BE2C (cell line): Measurements from ENCODE around the gene LSAMP.

Experiments
- DNase-seq: peaks from one replicate; pipeline ENCODE4 v3.0.0-alpha.2; 2020
- H3K27me3 ChIP-seq: fragments of 250-450 bp; sonication (Bioruptor Pico); 2 replicates; pipeline ENCODE4 v1.5.1; 2020; ENCODE audit warnings: mild to moderate bottlenecking
- H3K36me3 ChIP-seq: fragments of 250-450 bp; sonication (Bioruptor Pico); 2 replicates; pipeline ENCODE4 v1.5.1; 2020; ENCODE audit warnings: mild to moderate bottlenecking
- H3K4me1 ChIP-seq: fragments of 250-450 bp; sonication (Bioruptor Pico); 2 replicates; pipeline ENCODE4 v1.5.1; 2020
- H3K4me3 ChIP-seq: 2 replicates; pipeline ENCODE4 v1.5.1; 2011; ENCODE audit warnings: low read depth, low read length
- H3K9me3 ChIP-seq: fragments of 250-450 bp; sonication (Bioruptor Pico); 2 replicates; pipeline ENCODE4 v1.5.1; 2020
- TF ChIP-seq, protein P1 (sequence below): IDR thresholded peaks from 2 replicates; pipeline ENCODE4 v1.5.1; 2012; ENCODE audit warnings: mild to moderate bottlenecking, low read depth, low read length

Gene LSAMP

DNA sequence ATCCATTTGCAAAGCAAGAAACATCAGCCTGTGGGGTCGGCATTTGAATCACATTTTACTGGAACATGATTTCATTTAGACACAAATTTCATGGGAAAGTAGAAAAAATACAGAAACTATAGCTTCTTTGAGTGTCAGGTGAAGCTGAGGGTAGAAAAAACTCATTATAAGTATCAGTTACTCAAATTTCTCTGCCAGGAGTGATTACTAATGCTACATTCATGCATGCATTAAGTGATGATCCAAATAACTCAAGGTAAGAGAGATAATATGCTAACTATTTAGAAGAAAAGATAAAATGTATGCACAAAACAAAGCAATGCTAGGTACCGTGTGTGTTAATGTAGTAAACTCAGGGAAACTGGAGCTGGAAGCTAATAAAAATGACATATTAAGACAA is 416.0 kb downstream of the LSAMP start:
- no peak for DNase-seq
- no peaks in the 10 kb centered on the region for H3K9me3 ChIP-seq
- no peak overlapping the region for H3K4me3 ChIP-seq
- H3K27me3 ChIP-seq, result no peaks in the 10 kb centered on the region
- H3K4me1 ChIP-seq, result peaks cover under 1% of the 10 kb centered on the region; the same call in 1 of the 2 replicates
- no peaks in the 10 kb centered on the region for H3K36me3 ChIP-seq
- TF ChIP-seq, protein P1, sequence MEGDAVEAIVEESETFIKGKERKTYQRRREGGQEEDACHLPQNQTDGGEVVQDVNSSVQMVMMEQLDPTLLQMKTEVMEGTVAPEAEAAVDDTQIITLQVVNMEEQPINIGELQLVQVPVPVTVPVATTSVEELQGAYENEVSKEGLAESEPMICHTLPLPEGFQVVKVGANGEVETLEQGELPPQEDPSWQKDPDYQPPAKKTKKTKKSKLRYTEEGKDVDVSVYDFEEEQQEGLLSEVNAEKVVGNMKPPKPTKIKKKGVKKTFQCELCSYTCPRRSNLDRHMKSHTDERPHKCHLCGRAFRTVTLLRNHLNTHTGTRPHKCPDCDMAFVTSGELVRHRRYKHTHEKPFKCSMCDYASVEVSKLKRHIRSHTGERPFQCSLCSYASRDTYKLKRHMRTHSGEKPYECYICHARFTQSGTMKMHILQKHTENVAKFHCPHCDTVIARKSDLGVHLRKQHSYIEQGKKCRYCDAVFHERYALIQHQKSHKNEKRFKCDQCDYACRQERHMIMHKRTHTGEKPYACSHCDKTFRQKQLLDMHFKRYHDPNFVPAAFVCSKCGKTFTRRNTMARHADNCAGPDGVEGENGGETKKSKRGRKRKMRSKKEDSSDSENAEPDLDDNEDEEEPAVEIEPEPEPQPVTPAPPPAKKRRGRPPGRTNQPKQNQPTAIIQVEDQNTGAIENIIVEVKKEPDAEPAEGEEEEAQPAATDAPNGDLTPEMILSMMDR, result no peak

DNA sequence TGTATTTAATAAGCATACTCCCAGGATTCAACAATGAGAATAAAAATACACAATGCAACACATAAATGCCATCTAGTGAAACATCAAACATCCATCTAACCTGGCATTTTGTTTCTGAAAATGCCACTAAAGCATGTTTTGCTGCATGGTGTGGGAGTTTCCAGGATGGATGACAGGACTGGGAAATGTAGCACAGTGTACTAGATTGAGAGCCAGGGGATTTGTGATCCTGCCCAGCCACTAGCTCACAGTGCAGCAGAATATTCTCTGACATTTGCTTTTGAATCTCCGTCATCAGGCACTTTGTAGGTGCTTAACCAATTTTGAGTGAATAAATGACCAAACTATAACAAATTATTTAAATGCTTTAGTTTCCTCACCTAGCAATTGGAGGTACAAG is 417.1 kb downstream of the LSAMP start:
- H3K4me1 ChIP-seq, result no peaks in the 10 kb centered on the region; the same call in 1 of the 2 replicates
- TF ChIP-seq, protein P1, result no peak
- H3K4me3 ChIP-seq, result no peak overlapping the region
- H3K27me3 ChIP-seq, result no peaks in the 10 kb centered on the region
- H3K36me3 ChIP-seq, result no peaks in the 10 kb centered on the region
- no peak for DNase-seq
- no peaks in the 10 kb centered on the region for H3K9me3 ChIP-seq

DNA sequence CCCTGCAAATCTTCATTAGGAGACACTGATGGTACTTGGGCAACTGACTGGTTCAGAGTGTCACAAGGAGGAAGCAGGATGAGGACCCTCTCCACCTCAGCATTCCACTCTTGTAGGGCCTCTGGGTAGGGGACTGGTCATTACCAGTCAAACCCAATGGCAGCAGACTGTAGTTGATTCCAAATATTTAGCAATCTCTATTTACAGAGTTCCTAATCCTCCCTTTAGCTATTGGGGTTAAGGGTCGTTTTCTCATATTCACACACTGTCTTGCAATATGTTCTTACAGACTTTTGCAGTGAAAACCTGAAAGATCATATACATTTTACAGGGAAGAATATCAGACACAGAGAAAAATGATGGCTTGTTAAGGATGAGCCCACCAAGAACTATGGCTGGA is 424.3 kb downstream of the LSAMP start:
- TF ChIP-seq, protein P1, result no peak
- Histone ChIP-seq H3K4me1 (no peaks in the 10 kb centered on the region; the same call in none of the 2 replicates), H3K4me3 (no peak overlapping the region), H3K27me3 (no peaks in the 10 kb centered on the region), H3K9me3 (no peaks in the 10 kb centered on the region), H3K36me3 (no peaks in the 10 kb centered on the region)
- DNase-seq, result no peak

DNA sequence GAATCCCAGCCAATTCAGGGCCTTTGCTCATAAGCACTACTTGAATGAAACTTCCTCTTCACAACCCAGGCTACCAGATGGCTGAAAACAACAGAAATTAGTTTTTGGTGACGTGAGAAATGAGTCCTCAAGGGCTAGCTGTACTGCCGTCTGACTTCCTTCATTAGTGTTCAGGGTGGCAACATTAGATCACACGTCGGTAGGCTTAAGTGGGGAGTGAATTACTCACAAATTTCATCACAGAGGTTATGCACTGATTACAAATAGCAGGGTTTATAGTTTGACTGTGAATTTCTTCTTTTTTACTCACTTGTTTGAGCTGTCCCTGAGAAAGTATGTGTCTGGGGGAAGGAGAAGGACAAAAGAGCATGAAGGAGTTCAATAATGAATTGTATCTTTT is 424.8 kb downstream of the LSAMP start:
- H3K9me3 ChIP-seq, result no peaks in the 10 kb centered on the region
- no peaks in the 10 kb centered on the region for H3K27me3 ChIP-seq
- no peak overlapping the region for H3K4me3 ChIP-seq
- no peaks in the 10 kb centered on the region for H3K36me3 ChIP-seq
- TF ChIP-seq, protein P1, result no peak
- no peak for DNase-seq
- H3K4me1 ChIP-seq, result peaks cover 2% of the 10 kb centered on the region

DNA sequence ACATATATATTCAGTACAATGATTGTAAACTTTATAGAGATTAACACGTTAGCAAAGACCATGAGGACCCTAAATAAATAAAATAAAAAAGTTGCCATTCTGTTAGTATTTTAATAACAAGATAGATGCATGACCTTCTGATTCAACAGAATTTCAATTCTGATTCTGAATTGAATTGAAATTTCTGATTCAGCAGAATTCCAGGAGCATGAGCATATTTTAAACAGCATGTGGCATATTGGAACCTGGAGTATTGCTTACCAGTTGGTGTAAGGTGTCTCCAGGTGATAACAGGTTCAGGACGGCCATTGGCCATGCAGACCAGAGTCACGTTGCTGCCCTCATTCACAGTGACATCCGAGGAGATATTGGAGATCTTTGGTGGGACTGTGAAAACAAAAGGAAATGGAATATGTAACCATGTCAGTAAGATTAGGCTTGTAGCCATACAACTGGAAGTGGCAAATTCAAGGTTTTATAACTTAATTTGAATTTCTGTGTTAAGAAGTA is 426.0 kb downstream of the LSAMP start:
- no peaks in the 10 kb centered on the region for H3K36me3 ChIP-seq
- no peaks in the 10 kb centered on the region for H3K27me3 ChIP-seq
- no peak overlapping the region for H3K4me3 ChIP-seq
- H3K9me3 ChIP-seq, result no peaks in the 10 kb centered on the region
- TF ChIP-seq, protein P1, result no peak
- no peak for DNase-seq
- peaks cover 6% of the 10 kb centered on the region for H3K4me1 ChIP-seq

DNA sequence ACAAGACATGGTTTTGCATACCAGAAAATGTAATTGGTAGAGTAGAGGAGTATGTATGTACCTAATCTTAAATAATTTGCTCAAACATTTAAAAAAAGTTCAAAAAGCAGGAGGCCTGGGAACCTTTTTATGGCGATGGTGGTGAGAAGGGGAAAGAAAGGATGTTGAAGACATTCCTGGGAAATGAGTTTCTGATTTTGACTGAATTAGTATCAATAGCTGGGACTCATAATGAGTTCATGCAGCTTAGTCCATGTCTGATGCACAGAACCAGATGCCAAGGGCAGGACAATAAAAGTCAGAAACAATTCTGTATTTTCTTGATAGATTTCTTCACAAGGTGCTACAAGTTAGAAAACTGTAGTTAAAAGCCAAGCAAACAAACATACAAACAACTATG is 426.6 kb downstream of the LSAMP start:
- Histone ChIP-seq H3K27me3 (no peaks in the 10 kb centered on the region), H3K4me3 (no peak overlapping the region), H3K4me1 (peaks cover 6% of the 10 kb centered on the region), H3K36me3 (no peaks in the 10 kb centered on the region), H3K9me3 (no peaks in the 10 kb centered on the region)
- TF ChIP-seq, protein P1, result no peak
- DNase-seq, result no peak
